Fibroblast of skin of left quadriceps (primary cell): ENCODE data around the gene KLRF2.
A peak's percentile ranks its signal among the peaks of the same experiment; 100 is the strongest.

Source experiments
- DNase-seq, 2 experiments: peaks; one replicate each; pipeline ENCODE4 v3.0.0-alpha.2; 2013; ENCODE audit warnings: low read depth in 2 of 2

The KLRF2 gene

GRCh38 chr12:9888665-9889273 is 7.5 kb downstream of the KLRF2 start:
- no peak for DNase-seq

GRCh38 chr12:9895215-9895971 is 14.1 kb downstream of the KLRF2 start:
- no peak for DNase-seq

GRCh38 chr12:9897535-9897934 is 16.2 kb downstream of the KLRF2 start:
- no peak for DNase-seq

- no peak for DNase-seq
Observed at GRCh38 chr12:9899209-9899608, 17.9 kb downstream of the KLRF2 start.

- no peak for DNase-seq
Observed at GRCh38 chr12:9900930-9901329, 19.6 kb downstream of the KLRF2 start.

GRCh38 chr12:9902539-9903228 is 21.4 kb downstream of the KLRF2 start:
- DNase-seq: no peak

- DNase-seq: no peak
Observed at GRCh38 chr12:9906873-9907272, 25.6 kb downstream of the KLRF2 start.

GRCh38 chr12:9907769-9908168 is 26.5 kb downstream of the KLRF2 start:
- no peak for DNase-seq

- DNase-seq: no peak
Observed at GRCh38 chr12:9908350-9908749, 27.1 kb downstream of the KLRF2 start.

GRCh38 chr12:9909724-9910123 is 28.4 kb downstream of the KLRF2 start:
- no peak for DNase-seq

GRCh38 chr12:9910716-9911421 is 29.6 kb downstream of the KLRF2 start:
- no peak for DNase-seq

- DNase-seq: no peak
Observed at GRCh38 chr12:9911708-9912107, 30.4 kb downstream of the KLRF2 start.

GRCh38 chr12:9919443-9919842 is 38.2 kb downstream of the KLRF2 start:
- DNase-seq: no peak

- DNase-seq: no peak
Observed at GRCh38 chr12:9920451-9920850, 39.2 kb downstream of the KLRF2 start.

GRCh38 chr12:9922429-9922828 is 41.1 kb downstream of the KLRF2 start:
- no peak for DNase-seq

GRCh38 chr12:9925705-9926393 is 44.6 kb downstream of the KLRF2 start:
- no peak for DNase-seq

- no peak for DNase-seq
Observed at GRCh38 chr12:9926876-9927275, 45.6 kb downstream of the KLRF2 start.

- no peak for DNase-seq
Observed at GRCh38 chr12:9928607-9929006, 47.3 kb downstream of the KLRF2 start.

- DNase-seq: no peak
Observed at GRCh38 chr12:9931245-9931644, 50.0 kb downstream of the KLRF2 start.

- DNase-seq: no peak
Observed at GRCh38 chr12:9932270-9932669, 51.0 kb downstream of the KLRF2 start, which contains the start of gene CLEC2A. CLEC2A (minus strand) TSS chr12:9932370; CDS start chr12:9932329, 41 bp downstream.

GRCh38 chr12:9933958-9934357 is 52.7 kb downstream of the KLRF2 start:
- peak; percentile 53 to 63 for DNase-seq

- DNase-seq: no peak
Observed at GRCh38 chr12:9935026-9935425, 53.7 kb downstream of the KLRF2 start.
